Activated CD8-positive, alpha-beta T cell treated with anti-CD3 and anti-CD28 coated beads for 36 hours (primary cell): ENCODE data around the gene SMAP1. TPM values are rescaled to one million over a fixed set of nuclear protein-coding genes. Genes with fewer than 3 reads are reported as not detected.

ENCODE experiments used
- ATAC-seq: fragments of 200-7000 bp; cut with Tn5 transposase; one replicate; pipeline ENCODE4 v1.10.0; 2021; ENCODE audit warnings: mild to moderate bottlenecking, moderate library complexity
- CTCF ChIA-PET: fragments of 350-600 bp; sonication (Branson Sonifier 250); formaldehyde crosslinking; loops from one replicate; lab custom pipeline; 2021; ENCODE audit warnings: antibody characterized with exemption; lab: Charles Lee
- POLR2A ChIA-PET: fragments of 350-600 bp; sonication (Branson Sonifier 250); formaldehyde crosslinking; loops from one replicate; lab custom pipeline; 2021; ENCODE audit warnings: antibody characterized with exemption; lab: Charles Lee
- DNase-seq: peaks from one replicate; pipeline ENCODE4 v3.0.0-alpha.2; 2020
- H3K27ac Mint-ChIP-seq: one replicate; pipeline ENCODE4 v1.8.0; 2021; ENCODE audit warnings: mild to moderate bottlenecking, mixed read lengths
- H3K27me3 Mint-ChIP-seq: one replicate; pipeline ENCODE4 v1.8.0; 2021; ENCODE audit warnings: mixed read lengths
- H3K36me3 Mint-ChIP-seq: one replicate; pipeline ENCODE4 v1.8.0; 2021; ENCODE audit warnings: low read depth, mixed read lengths
- H3K4me1 Mint-ChIP-seq: one replicate; pipeline ENCODE4 v1.8.0; 2021; ENCODE audit warnings: low read depth, mixed read lengths
- H3K4me3 Mint-ChIP-seq: one replicate; pipeline ENCODE4 v1.8.0; 2021; ENCODE audit warnings: mild to moderate bottlenecking, moderate library complexity, mixed read lengths
- H3K9me3 Mint-ChIP-seq: one replicate; pipeline ENCODE4 v1.8.0; 2021; ENCODE audit warnings: mixed read lengths
- CTCF ChIP-seq: fragments of 200-600 bp; IDR thresholded peaks from one replicate; pipeline ENCODE4 v1.8.0; 2022; ENCODE audit warnings: antibody characterized with exemption, mild to moderate bottlenecking
- intact Hi-C: fragments of 100-400 bp; cut with micrococcal nuclease; formaldehyde crosslinking; loops from one replicate; pipeline ENCODE4 v1.10.0; 2022
- total RNA-seq, 2 experiments: library from RNA; stranded (reverse); gene quantifications; one replicate each; pipeline ENCODE4 v1.2.3, GENCODE V29; 2021

Gene SMAP1
- total RNA-seq, 2 experiments from 2014 or later = 24.1 to 26.3 TPM

DNA sequence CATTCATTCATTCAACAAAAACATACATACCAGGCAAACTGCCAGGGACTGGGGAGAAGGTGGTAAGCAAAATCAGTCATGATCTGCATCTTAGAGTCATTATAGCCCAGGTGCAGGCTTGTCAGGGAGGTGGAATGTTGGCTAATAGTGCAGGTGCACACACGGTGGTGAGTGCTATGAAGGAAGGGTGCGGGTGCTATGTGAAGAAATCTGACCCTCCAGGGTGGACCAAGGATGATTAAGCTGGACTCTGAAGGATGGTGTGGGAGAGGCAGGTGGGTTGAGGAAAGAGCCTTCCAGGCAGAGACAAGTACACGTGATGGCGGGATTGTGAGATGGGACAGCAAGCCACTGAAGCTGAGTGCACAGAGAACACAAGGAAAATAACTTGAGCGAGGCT is 211.8 kb downstream of the SMAP1 start:
- CTCF ChIA-PET = interaction anchor here (1.4 to 3.5 kb wide), 2 partner anchors 172 kb away, joined by 4 to 25 read pairs; no protein-coding TSS in a partner anchor
- TF ChIP-seq CTCF = no peak
- H3K9me3 Mint-ChIP-seq = no peaks in the 10 kb centered on the region
- no peak overlapping the region for H3K4me3 Mint-ChIP-seq
- no peaks in the 10 kb centered on the region for H3K36me3 Mint-ChIP-seq
- no peaks in the 10 kb centered on the region for H3K4me1 Mint-ChIP-seq
- POLR2A ChIA-PET = no interaction called here
- H3K27me3 Mint-ChIP-seq = peaks cover 14% of the 10 kb centered on the region
- no peak for ATAC-seq
- no peak overlapping the region for H3K27ac Mint-ChIP-seq
- intact Hi-C loops = no loop called here
- DNase-seq = no peak

DNA sequence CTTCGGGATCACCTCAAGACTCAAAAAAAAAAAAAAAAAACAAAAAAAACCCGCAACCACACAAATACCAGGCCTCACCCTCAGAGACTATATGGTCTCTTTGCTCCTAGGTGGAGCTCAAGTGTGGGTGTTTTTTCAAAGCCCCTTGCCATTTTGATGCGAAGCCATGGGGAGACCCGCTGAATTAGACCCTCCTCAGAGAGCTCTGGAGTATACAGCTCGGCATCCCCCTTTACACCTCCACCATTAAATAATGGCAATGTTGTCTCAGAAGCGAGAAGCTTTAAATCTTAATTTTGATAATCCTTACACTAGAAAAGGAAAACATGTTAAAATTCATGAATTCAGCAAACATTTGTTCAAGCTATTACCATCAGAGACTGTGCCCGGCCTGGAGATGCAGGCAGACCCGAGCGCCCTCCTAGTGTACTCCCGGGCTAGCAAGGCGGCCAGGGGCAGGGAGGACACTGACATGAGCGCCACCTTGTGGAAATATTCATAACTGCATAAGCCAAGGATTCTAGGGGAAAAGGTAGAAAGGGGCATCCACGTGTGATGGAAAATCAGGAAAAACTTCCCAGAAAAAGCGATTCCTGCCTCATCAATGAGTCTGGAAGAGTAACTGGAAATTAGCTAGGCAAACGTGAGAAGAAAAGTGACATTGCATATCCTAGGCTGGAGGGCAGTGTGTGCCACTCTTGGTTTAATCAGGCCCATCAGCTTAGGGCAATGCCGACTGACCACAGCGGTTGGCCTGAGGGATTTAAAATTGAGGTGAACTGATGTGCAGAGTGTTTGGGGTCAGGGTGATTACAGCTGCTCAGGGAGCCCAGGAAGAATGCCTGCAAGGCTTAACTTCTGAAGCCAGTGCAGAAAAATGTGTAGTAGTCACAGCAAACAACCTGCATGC is 216.6 kb downstream of the SMAP1 start:
- Mint-ChIP-seq H3K9me3 (no peaks in the 10 kb centered on the region), H3K4me1 (no peaks in the 10 kb centered on the region), H3K4me3 (no peak overlapping the region), H3K27ac (no peak overlapping the region), H3K27me3 (peaks cover 8% of the 10 kb centered on the region), H3K36me3 (no peaks in the 10 kb centered on the region)
- ATAC-seq = peak; percentile 94
- ChIA-PET CTCF (interaction anchor here (0.6 to 4.5 kb wide), 52 partner anchors 10 to 575 kb away, joined by 3 to 126 read pairs (median 4); partner anchors contain the start of gene B3GAT2), POLR2A (interaction anchor here (0.8 kb wide), 1 partner anchor 8 kb away, joined by 3 read pairs; no protein-coding TSS in a partner anchor)
- intact Hi-C loops = loop anchor here (1.0 to 10.0 kb wide), 4 partner anchors 130 to 570 kb away; no protein-coding TSS in a partner anchor
- DNase-seq = peak; percentile 66
- TF ChIP-seq CTCF = peak; percentile 88

DNA sequence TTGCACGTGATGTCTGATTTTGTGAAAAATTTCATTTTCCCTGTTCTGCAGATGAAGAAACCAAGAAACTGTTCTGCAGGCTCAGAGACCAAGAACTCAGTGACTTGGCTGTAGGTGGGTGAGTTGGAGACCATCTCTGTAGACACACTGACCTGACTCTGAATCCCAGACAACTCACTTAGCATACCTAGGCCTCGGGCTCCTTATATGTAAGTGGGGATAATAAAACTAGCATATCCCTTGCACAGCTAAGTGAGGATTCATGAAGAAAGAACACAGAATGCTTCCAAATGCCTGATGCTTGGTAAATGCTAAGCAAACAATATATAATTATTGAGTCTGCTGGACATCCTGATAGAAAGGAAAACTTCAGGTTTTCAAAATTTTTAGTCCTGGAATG is 218.4 kb downstream of the SMAP1 start:
- CTCF ChIA-PET = interaction anchor here (1.1 to 4.5 kb wide), 7 partner anchors 8 to 665 kb away, joined by 3 to 126 read pairs (median 23); no protein-coding TSS in a partner anchor
- no peak for TF ChIP-seq CTCF
- Mint-ChIP-seq H3K27me3 (peaks cover 5% of the 10 kb centered on the region), H3K4me1 (no peaks in the 10 kb centered on the region), H3K36me3 (no peaks in the 10 kb centered on the region), H3K9me3 (no peaks in the 10 kb centered on the region), H3K4me3 (no peak overlapping the region), H3K27ac (no peak overlapping the region)
- intact Hi-C loops = loop anchor here (10.0 kb wide), 2 partner anchors 129 to 571 kb away; no protein-coding TSS in a partner anchor
- DNase-seq = no peak
- POLR2A ChIA-PET = no interaction called here
- ATAC-seq = no peak

- DNase-seq = no peak
- no peak for TF ChIP-seq CTCF
- H3K27ac Mint-ChIP-seq = no peak overlapping the region
- H3K27me3 Mint-ChIP-seq = peaks cover 4% of the 10 kb centered on the region
- ATAC-seq = no peak
- no peaks in the 10 kb centered on the region for H3K4me1 Mint-ChIP-seq
- CTCF ChIA-PET = interaction anchor here (1.5 to 4.5 kb wide), 4 partner anchors 178 to 366 kb away, joined by 3 to 126 read pairs (median 38); no protein-coding TSS in a partner anchor
- no peak overlapping the region for H3K4me3 Mint-ChIP-seq
- no peaks in the 10 kb centered on the region for H3K9me3 Mint-ChIP-seq
- intact Hi-C loops = loop anchor here (10.0 kb wide), 2 partner anchors 128 to 572 kb away; no protein-coding TSS in a partner anchor
- POLR2A ChIA-PET = no interaction called here
- H3K36me3 Mint-ChIP-seq = no peaks in the 10 kb centered on the region
Measured at GRCh38 chr6:70886661-70887060, 219.0 kb downstream of the SMAP1 start.
